Astrocyte of the spinal cord (primary cell): ENCODE results near the gene PIGQ.

ENCODE experiments used
- DNase-seq: peaks from one replicate; pipeline ENCODE4 v3.0.0; 2011; ENCODE audit warnings: low read depth, low spot score
- H3K4me3 ChIP-seq: 2 replicates; pipeline ENCODE4 v1.5.1; 2011; ENCODE audit warnings: low read depth, mild to moderate bottlenecking, low read length, moderate library complexity
- CTCF ChIP-seq: IDR thresholded peaks from 2 replicates; pipeline ENCODE4 v1.5.1; 2012; ENCODE audit warnings: low read depth, mild to moderate bottlenecking, low read length, inconsistent platforms
- in situ Hi-C: cut with HindIII; loops from 2 replicates; pipeline ENCODE4 v1.10.0; 2017; ENCODE audit warnings: low sequenced_read_pairs

PIGQ gene

GRCh38 chr16:528111-529011 lies 41.4 kb upstream of the PIGQ start:
- DNase-seq = peak; percentile 37
- in situ Hi-C loops = no loop called here
- TF ChIP-seq CTCF = no peak
- H3K4me3 ChIP-seq = peak overlapping the region; percentile 72

- TF ChIP-seq CTCF = no peak
- DNase-seq = no peak
- in situ Hi-C loops = no loop called here
- H3K4me3 ChIP-seq = peak overlapping the region; percentile 72
Measured at GRCh38 chr16:529012-529575, 40.7 kb upstream of the PIGQ start.

GRCh38 chr16:530111-530817 lies 39.5 kb upstream of the PIGQ start:
- no peak for DNase-seq
- no peak for TF ChIP-seq CTCF
- in situ Hi-C loops = no loop called here
- no peak overlapping the region for H3K4me3 ChIP-seq

GRCh38 chr16:531494-532125 lies 38.2 kb upstream of the PIGQ start:
- no peak for TF ChIP-seq CTCF
- in situ Hi-C loops = no loop called here
- no peak for DNase-seq
- H3K4me3 ChIP-seq = no peak overlapping the region

- in situ Hi-C loops = no loop called here
- no peak overlapping the region for H3K4me3 ChIP-seq
- TF ChIP-seq CTCF = no peak
- DNase-seq = no peak
Measured at GRCh38 chr16:533391-534123, 36.2 kb upstream of the PIGQ start.

GRCh38 chr16:534135-534534 lies 35.6 kb upstream of the PIGQ start:
- in situ Hi-C loops = no loop called here
- no peak overlapping the region for H3K4me3 ChIP-seq
- no peak for DNase-seq
- TF ChIP-seq CTCF = no peak
